A549 treated with Mapracorat at 1 μM for 4 hours (cell line): ENCODE results near the gene TMEM54. TPM values are rescaled to one million over a fixed set of nuclear protein-coding genes. Genes with fewer than 3 reads are reported as not detected.

ENCODE experiments used
- total RNA-seq: library from RNA; stranded (reverse); fragments of 200-300 nt; extraction: Qiagen RNA extraction; gene quantifications from 5 replicates; pipeline ENCODE4 v1.2.3, GENCODE V29; 2022

The TMEM54 gene, protein sequence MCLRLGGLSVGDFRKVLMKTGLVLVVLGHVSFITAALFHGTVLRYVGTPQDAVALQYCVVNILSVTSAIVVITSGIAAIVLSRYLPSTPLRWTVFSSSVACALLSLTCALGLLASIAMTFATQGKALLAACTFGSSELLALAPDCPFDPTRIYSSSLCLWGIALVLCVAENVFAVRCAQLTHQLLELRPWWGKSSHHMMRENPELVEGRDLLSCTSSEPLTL
- 27.5 to 44.3 TPM (median 42.9 TPM) in 5 replicates for total RNA-seq

DNA sequence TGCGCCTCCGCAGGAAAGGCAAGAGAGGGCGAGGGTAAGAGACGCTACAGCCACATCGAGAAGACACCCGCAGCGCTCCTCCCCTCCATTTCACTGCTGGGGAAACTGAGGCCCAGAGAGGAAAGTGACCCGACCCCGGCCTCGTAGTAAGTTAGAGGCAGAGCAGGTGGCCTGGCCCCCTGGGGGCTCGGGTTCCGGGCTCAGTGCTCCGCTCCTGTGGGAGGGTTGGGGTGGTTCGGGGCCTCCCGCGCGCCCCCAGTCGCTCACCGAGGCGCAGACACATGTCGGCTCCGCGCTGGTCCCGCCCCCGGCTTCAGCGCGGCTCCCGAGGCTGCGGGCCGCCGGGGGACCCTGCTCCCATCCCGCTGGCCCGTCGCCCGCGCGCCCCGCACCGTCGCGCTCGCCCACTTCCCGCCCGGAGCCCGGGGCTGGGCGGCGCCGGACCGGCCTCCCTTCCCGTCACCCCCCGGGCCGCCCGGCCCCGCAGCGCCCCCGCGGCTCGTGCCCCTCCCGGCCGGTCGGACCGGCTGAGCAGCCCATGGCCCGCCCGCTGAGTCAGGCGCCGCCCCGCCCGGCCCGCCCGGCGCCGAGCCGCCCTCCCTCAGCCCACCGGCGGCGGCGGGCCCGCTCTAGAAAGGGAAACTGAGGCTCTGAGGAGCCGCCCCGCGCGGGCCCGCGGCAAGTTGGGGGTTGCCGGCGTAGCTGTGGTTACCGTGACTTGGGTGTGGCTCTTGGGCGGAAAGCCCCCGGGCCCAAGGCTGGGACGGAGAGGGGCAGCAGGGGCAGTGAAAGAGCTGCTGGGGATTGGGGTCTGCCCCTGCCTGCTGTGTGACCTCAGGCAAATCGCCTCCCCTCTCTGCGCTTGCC, at the start of gene TMEM54:
Gene TMEM54, minus strand, starts transcription at position 434 of the 867 bp plus-strand sequence. Its CDS starts 151 bp downstream, at position 283.

DNA sequence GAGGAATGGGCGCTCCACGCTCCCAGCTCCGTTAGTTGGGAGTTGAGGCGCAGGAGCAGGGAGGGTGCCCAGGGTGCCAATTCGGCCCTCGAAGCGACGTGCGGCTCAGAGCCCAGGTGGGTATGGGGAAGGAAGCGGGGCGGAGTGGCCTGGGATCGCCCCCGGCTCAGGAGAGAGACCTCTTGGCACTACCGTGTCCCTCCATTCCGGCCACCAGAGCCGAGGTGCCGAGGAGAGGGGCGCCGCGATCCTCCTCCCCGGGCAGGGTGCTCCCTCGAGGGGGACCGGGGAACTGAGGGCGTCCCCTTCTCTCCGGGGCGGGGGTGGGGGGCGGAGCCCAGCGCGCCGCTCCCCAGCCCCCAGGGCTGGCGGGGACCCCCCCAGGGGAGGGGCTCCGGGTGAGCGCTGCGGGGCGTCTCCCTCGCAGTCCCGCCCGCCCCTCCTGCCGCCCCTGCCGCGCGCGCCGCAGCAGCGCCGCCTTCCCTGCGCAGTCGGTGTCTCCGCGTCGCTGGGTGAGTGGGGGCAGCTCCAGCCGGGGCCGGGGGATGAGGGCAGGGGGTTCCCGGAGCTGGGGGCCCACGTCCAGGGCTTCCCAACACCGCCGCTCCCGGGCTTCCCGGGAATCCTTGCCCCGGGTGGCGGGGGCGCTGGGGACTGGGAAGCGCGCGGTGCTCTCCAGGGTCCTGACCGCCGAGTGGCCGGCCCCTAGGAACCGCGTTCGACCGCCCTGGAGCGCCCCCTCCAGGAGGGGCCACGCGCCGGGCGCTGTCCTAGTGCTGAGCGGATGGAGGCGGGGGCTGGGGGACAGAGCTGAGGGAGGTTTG, 15.0 kb downstream of the TMEM54 start, which contains the start of gene HPCA:
Gene HPCA, plus strand, starts transcription at position 488 of the 824 bp plus-strand sequence. CDS start 2,408 bp downstream, outside the sequence.

DNA sequence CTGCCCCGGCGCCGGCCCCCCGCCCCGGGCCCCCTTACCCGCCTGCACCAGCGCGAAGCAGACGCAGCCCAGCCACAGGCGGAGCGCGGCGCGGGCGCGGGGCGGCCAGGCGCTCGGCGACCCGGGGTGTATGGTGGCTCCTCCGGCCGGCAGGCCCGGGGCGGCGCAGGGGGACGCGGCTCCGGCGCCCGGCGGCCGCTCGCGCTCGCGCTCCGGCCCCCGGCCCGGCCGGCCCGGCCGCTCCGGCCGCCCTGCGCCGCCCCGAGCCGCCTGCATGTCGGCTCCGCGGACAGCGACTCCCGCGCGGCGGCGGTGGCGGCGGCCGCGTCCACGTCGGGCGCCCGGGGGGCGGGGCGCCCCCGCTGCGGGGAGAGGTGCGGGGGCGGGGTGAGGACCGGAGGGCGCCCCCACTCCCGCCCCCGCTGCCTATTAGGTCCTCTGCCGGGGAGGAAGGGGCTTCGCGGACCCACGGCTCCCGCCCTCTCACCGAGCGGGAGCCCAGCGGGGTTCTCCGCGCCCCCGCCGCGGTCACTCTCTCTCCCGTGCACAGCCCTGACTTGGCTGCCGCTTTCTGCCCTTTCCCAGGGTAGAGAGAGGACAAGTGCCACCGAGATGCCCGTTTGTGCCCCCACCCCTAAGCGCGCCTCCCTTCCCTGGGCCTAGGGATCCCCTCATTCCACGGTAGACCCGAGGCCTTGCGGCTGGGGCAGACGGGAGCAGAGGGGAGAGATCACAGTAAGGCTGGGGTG, 30.4 kb downstream of the TMEM54 start, which contains the start of gene FNDC5:
Gene FNDC5, minus strand, starts transcription at position 298 of the 749 bp plus-strand sequence.

Other genes with a start within 250 kb of the TMEM54 start
- gene SYNC, start 198.6 kb downstream of the TMEM54 start, total RNA-seq, result 10.7 to 15.2 TPM (median 14.5 TPM) in 5 replicates
- gene YARS1, start 84.0 kb downstream of the TMEM54 start, total RNA-seq, result 57.3 to 81.4 TPM (median 60.4 TPM) in 5 replicates
- gene S100PBP, start 83.7 kb downstream of the TMEM54 start, total RNA-seq, result 10.4 to 16.3 TPM (median 14.6 TPM) in 5 replicates
- gene FNDC5, start 30.5 kb downstream of the TMEM54 start, total RNA-seq, result 0.17 to 0.80 TPM (median 0.30 TPM) in 5 replicates
- gene HPCA, start 14.9 kb downstream of the TMEM54 start, total RNA-seq, result 0.21 to 0.53 TPM (median 0.51 TPM) in 4 of 5 replicates, not detected in the other
- 18.9 to 20.1 TPM (median 19.4 TPM) in 5 replicates for gene RNF19B, start 63.4 kb upstream of the TMEM54 start, total RNA-seq
- 145 to 161 TPM (median 149 TPM) in 5 replicates for gene AK2, start 135.5 kb upstream of the TMEM54 start, total RNA-seq
- 0.66 to 1.1 TPM (median 0.72 TPM) in 5 replicates for gene AZIN2, start 179.8 kb upstream of the TMEM54 start, total RNA-seq